Left renal cortex interstitium (tissue), 4 donors: ENCODE data around the gene PPP2R5D. TPM values are rescaled to one million over a fixed set of nuclear protein-coding genes. Genes with fewer than 3 reads are reported as not detected.
A peak's percentile ranks its signal among the peaks of the same experiment; 100 is the strongest.

Experiments used
- DNase-seq, 4 donors: peaks; one replicate each; pipeline ENCODE4 v3.0.0-alpha.2; 2013; ENCODE audit warnings: low read depth in 4 of 4, low spot score in 2 of 4, missing footprints in 1 of 4
- polyA plus RNA-seq, 4 donors: library from polyadenylated mRNA; unstranded; fragments of 120-200 nt; gene quantifications; one replicate each; pipeline ENCODE4 v1.2.1, GENCODE V29; 2013; ENCODE audit not compliant: insufficient read length in 4 of 4

The PPP2R5D gene
- polyA plus RNA-seq, 4 donors: 55.6 to 70.3 (median 64.6) TPM

DNA sequence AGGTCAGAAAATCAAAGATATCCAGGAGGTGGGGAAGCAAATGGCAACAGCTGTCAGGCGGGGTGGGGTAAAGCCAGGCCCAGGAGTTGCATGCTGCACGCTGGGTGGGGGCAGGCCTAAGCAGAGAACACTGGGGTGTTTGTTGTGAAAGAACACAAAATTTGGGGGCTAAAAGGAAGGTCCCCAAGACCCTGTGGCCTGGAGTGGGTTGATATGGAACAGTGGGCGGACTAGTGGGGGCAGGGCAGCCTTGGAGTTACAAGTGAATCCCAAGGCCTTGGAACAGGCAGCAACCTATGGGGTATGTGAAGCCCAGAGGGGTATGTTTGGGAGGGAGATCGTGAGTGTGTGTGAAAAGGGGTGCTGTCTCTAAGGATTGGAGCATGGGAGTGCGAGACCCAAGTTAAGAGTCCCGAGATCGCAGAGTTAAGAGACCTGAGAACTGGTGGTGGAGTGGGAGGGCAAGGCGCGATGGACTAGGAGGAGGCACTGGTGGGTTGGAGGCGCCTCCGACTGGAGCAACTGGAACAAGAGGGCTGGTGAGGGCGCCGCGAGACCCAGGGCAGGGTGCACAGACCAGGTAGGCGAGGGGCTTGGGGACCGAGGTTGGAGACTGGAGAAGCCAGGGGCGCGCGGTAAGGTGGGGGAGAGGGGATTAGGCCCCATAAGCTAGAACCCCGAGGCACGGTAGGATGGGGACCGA is 68.6 kb downstream of the PPP2R5D start:
- peak in 1 of 4 donors; percentile 17 for DNase-seq

- DNase-seq: peak; percentile 69 to 90 (median 82)
These were observed 69.3 kb downstream of the PPP2R5D start, which contains the start of gene CUL7 for GRCh38 chr6:43053545-43054205. TSS of gene CUL7 (minus strand) at chr6:43053851. CDS start at chr6:43052788, 1,063 bp downstream.

DNA sequence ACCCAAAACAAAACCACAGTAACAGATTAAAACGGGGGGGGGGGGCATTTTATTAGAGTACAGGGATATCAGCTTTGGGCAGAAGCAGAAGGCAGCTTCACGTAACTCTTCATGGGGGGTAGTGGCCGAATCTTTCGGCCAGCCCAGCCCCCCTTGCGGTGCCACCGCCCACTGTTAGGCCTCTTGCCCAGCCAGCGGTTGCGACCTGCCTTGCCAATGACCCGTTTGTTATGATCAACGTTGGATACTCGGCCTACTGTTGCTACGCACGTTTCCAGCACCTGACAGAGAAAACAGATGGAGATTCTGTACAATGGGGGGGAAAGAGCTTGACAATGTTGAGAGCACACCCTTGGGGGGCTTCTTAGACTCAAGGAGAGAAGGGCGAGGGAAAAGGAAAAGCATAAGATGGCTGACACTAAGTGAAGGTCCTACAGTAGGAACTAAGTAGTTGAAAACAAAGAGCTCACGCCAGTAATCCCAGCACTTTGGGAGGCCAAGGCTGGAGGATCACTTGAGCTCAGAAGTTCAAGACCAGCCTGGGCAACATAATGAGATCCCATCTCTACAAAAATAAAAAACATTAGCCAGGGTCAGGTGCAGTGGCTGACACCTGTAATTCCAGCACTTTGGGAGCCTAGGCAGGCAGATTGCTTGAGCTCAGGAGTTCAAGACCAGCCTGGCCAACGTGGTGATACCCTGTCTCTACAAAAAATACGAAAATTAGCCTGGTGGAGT is 70.0 kb downstream of the PPP2R5D start:
- no peak for DNase-seq

- DNase-seq: no peak
These were observed 71.6 kb downstream of the PPP2R5D start for GRCh38 chr6:43055966-43056365.

- no peak for DNase-seq
These were observed 74.2 kb downstream of the PPP2R5D start for GRCh38 chr6:43058531-43058930.

DNA sequence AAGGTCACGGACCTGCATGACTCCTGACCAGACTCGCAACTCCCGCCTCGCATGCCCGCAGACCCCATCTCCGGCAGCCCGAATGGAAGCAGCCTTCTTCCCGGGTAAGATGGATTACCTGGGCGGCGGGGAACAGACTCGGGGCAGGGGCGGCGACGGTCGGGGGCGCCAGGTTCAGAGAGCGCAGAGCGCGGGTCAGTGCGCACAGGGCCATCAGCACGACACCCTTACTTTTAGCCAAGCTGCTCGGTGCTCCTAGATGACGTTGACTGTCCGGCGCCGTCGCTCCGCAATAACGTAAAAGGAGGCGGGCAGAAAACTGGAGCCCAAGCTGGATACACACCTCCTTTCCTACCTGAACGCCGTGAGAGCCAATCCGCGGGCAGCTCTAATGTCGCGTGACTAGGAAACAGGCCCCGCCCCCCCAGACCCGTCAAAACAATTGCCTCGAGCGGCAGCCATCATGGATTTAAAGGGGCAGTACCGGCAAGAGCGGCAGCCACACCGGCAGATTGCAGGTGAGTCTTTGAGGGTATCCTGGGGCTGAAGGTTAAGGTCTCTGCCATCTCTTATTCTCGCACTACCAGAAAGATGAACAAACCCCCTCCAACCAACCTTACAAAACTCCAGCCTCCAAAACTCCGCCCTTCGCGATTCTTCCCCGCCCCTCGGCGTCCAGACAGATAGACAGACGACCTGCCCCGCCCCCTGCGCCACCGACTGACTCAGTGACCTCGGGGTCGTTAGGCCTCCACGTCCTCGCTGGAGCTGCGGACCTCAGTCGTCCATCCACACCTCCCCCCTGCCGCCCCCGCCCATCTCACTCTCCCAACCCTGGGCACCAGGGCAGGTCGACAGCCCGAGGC is 75.0 kb downstream of the PPP2R5D start, which contains the start of the genes KLC4 and MRPL2:
Gene KLC4, plus strand, starts transcription at position 464 of the 866 bp plus-strand sequence. CDS start 1,705 bp downstream, outside the sequence.
Gene MRPL2, minus strand, starts transcription at position 267 of the 866 bp plus-strand sequence. Its CDS starts 53 bp downstream, at position 214.
- DNase-seq: peak; percentile 89 to 98 (median 98)

DNA sequence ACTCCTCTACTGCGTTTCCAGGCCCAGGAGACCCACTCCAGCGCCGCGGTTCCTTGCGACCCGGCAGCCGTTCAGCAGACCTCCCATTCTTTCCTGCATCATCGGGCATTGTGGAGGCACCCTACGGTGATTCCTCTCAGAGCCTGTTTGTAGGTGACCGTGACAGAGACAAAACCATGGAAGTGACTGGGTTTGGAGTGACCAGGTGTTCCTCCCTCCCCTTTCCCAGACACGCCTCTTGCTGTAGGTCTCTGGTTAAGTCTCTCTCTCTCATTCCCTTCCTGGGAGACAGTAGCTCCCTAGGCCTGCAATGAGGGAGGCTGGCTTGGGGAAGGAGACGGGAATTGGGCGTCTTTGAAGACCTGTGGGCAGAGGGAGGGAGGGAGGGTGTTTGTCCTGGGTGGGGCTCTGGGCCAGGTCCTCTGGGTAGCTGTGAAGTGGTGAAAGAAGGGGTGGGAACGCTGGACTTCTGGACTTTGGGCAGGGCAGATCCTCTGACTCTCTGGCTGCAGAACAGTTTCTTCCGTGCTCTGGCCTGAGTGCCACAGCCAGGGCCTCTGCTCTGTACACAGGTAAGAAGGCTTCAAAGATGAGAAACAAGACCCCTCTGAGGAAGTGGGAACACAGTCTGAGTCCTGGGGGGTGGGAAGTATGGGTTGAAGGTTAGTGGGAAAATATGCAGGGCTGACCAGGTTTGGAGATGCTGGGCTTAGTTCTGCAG is 75.8 kb downstream of the PPP2R5D start:
- DNase-seq: no peak

DNA sequence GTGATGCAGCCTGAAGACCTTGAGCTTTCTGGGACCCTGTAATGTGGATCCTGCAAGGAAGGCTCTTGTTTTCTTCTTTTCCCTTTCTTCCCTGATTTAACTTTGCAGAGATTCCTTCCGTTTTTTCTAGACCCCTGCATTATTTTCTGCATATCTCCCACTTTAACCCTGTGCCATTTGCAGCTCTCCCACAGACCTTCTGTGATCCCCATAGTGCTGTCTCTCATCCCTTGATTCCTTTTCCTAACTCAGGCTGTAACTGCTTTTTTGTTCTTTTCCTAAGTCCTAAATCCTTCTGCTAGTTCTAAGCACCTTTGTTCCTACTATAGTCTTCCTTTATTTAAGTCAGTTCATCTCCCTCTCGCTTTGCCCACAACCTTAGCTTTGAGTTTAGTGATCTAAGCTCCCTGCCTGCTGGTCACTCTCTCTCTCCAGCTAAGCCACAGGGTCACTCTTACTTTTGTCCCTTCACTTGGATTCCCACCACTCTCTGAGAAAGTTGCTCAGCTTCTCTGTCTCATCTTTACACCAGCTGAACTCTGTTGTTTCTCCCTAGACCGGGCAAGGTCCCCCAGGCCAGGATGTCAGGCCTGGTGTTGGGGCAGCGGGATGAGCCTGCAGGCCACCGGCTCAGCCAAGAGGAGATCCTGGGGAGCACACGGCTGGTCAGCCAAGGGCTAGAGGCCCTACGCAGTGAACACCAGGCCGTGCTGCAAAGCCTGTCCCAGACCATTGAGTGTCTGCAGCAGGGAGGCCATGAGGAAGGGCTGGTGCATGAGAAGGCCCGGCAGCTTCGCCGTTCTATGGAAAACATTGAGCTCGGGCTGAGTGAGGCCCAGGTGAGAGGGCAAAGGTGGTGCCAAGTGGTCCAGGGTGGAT is 76.6 kb downstream of the PPP2R5D start:
- no peak for DNase-seq

GRCh38 chr6:43061861-43062260 is 77.5 kb downstream of the PPP2R5D start:
- DNase-seq: no peak

Other genes with a start within 250 kb of the PPP2R5D start
- 10 to 100 TPM; 19.8 to 26.7 (median 23.9) TPM for gene TBCC, start 238.5 kb upstream of the PPP2R5D start, polyA plus RNA-seq
- 10 to 100 TPM; 13.3 to 16.5 (median 15.8) TPM for gene BICRAL, start 202.5 kb upstream of the PPP2R5D start, polyA plus RNA-seq
- gene RPL7L1, start 105.0 kb upstream of the PPP2R5D start, polyA plus RNA-seq: 100 to 1,000 TPM in 3 of 4 donors, 10 to 100 TPM in 1; 97.6 to 127 (median 113) TPM
- under 1 TPM; 0.27 to 0.47 (median 0.39) TPM for gene PTCRA, start 68.5 kb upstream of the PPP2R5D start, polyA plus RNA-seq
- gene CNPY3, start 55.1 kb upstream of the PPP2R5D start, polyA plus RNA-seq: 10 to 100 TPM; 59.5 to 71.6 (median 62.2) TPM
- gene GNMT, start 23.8 kb upstream of the PPP2R5D start, polyA plus RNA-seq: 1 to 10 TPM in 2 of 4 donors, under 1 TPM in 2; 0.79 to 2.6 (median 1.4) TPM
- 10 to 100 TPM; 19.5 to 31.1 (median 24.2) TPM for gene PEX6, start 5.4 kb upstream of the PPP2R5D start, polyA plus RNA-seq
- gene MEA1, start 29.4 kb downstream of the PPP2R5D start, polyA plus RNA-seq: 100 to 1,000 TPM in 1 of 4 donors, 10 to 100 TPM in 3; 75.3 to 104 (median 87.6) TPM
- 100 to 1,000 TPM in 3 of 4 donors, 10 to 100 TPM in 1; 89.8 to 109 (median 102) TPM for gene KLHDC3, start 29.7 kb downstream of the PPP2R5D start, polyA plus RNA-seq
- gene RRP36, start 37.1 kb downstream of the PPP2R5D start, polyA plus RNA-seq: 10 to 100 TPM; 57.6 to 65.5 (median 58.1) TPM
- 10 to 100 TPM; 46.0 to 63.7 (median 52.2) TPM for gene CUL7, start 69.3 kb downstream of the PPP2R5D start, polyA plus RNA-seq
- 10 to 100 TPM; 57.5 to 75.2 (median 67.6) TPM for gene MRPL2, start 74.9 kb downstream of the PPP2R5D start, polyA plus RNA-seq
- 10 to 100 TPM; 50.0 to 80.0 (median 65.7) TPM for gene KLC4, start 75.1 kb downstream of the PPP2R5D start, polyA plus RNA-seq
- gene PTK7, start 91.7 kb downstream of the PPP2R5D start, polyA plus RNA-seq: 100 to 1,000 TPM; 230 to 296 (median 261) TPM
- gene SRF, start 186.7 kb downstream of the PPP2R5D start, polyA plus RNA-seq: 10 to 100 TPM; 26.7 to 36.1 (median 32.1) TPM
- gene CUL9, start 197.6 kb downstream of the PPP2R5D start, polyA plus RNA-seq: 10 to 100 TPM; 27.5 to 52.0 (median 39.8) TPM
- gene DNPH1, start 244.9 kb downstream of the PPP2R5D start, polyA plus RNA-seq: 100 to 1,000 TPM in 1 of 4 donors, 10 to 100 TPM in 3; 54.6 to 111 (median 81.2) TPM